GM19043 (cell line): ENCODE results near the gene SRGAP3.
A peak's percentile ranks its signal among the peaks of the same experiment; 100 is the strongest.

ENCODE experiments used
- ATAC-seq: cut with Tn5 transposase; IDR thresholded peaks from one replicate; pipeline ENCODE4 v1.9.1; 2021; ENCODE audit warnings: low read depth; ENCODE audit not compliant: unreplicated experiment

The SRGAP3 gene

DNA sequence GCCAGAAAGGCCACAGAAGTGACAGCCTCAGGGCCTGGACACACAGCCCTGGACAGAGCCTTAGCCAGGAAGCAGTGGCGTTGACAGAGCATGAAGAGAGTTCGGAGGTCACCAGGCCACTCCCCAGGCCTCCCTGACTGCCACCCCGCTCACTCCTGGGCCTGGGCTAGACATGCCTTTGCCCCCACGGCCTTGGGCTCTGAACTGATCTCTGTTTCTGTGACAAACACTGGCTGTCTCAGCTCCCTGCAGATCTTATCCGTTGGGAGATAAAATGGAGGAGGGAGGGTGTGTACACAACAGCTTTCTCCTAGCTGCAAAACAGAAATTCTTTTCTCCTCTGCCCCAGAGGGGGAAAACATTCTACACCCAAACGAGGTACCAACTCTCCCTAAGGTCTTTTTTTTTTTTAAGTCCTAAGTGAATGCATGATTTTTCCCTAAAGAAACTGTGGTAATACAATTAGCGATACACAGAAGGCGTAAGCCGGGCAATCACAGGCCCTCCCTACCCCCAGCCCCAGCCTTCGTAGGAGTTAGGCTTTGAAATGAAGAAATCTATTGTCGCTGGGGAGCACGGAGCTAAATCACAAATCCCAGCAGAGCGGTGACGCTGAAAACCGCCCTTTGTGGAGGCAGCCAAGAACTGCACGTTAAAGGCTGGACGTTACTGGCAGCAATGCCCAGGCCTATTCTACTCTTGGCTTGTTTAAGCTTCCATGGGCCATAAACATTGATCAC lies 45.0 kb downstream of the SRGAP3 start:
- no peak for ATAC-seq

- ATAC-seq = peak; percentile 55
Measured at GRCh38 chr3:9203317-9203716, 46.1 kb downstream of the SRGAP3 start.

DNA sequence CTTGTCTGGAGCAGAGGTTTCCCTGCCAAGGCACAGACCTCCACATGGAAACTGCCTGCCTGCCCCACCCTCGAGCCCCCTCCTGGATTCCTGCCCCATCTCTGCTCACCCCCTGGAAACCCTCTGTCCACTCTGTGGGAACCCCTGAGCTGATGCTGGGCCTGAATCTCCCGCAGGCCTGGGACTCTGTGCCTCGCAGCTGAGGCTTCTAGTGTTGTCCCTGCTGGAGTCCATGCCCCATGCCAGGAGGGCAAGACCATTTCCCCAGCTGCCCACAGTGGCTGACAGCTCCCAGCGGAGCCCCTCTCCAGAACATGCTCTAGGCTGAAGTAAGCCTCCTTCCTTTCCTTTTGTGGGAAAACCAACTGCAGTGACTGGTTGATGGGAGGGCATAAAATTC lies 46.9 kb downstream of the SRGAP3 start:
- ATAC-seq = no peak

DNA sequence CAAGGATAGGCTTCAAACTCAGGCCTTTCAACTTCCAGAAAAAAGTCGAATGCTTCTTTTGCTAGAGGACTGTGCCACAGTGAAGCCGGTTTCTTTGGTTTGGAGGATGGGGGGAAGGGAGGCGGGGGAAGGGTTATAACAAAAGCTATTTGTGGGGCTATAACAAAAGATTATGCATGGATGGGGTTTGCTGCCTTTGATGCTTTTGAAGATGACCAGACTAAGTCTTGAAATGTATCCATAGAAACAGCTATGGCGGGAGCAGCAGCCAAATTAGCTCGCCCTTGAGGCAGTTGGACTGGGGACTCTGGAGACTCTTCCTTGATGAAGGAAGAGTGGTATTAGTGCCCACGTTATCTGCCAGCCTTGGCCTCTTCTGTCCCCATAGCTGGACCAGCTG lies 47.5 kb downstream of the SRGAP3 start:
- ATAC-seq = no peak

GRCh38 chr3:9201266-9201665 lies 48.2 kb downstream of the SRGAP3 start:
- no peak for ATAC-seq

GRCh38 chr3:9199775-9200174 lies 49.7 kb downstream of the SRGAP3 start:
- ATAC-seq = no peak

- no peak for ATAC-seq
Measured at GRCh38 chr3:9198899-9199335, 50.5 kb downstream of the SRGAP3 start.

DNA sequence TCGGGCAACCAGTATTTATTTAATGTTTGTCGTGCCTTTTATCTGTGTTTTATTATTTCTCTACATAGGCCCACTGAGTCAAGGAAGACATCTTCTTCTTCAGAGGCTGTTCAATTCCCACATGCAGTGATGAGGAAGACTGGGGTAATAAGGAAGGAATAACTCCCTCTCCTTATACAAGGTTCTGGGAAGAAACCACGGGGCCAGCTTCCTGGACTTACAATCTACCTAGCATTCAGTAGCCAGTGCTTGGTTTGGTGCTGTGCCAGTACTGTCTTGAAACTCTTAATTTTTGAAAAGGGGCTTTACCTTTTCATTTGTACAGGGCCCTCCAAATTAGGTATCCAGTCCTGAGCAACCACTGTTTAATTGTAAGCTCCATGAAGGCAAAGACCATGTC lies 51.2 kb downstream of the SRGAP3 start:
- ATAC-seq = no peak

DNA sequence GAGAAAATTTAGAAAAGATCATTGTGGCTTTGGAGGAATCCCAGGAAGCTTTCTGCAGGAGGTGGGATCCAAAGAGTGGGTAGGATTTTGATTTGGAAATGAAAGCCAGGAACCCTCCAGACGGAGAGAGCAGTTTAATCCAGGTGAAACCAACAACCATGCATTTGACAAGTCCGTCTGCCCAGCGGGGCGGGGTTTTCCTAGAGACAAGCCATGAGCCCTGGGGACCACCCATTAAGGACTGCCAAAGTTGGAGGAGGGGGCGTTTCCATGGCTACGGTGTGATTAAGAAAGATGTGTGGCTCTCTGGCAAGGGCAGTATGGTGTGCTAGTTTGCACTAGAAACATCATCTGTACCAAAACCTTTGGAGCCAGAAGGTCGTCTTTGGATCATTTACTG lies 53.4 kb downstream of the SRGAP3 start:
- ATAC-seq = no peak

DNA sequence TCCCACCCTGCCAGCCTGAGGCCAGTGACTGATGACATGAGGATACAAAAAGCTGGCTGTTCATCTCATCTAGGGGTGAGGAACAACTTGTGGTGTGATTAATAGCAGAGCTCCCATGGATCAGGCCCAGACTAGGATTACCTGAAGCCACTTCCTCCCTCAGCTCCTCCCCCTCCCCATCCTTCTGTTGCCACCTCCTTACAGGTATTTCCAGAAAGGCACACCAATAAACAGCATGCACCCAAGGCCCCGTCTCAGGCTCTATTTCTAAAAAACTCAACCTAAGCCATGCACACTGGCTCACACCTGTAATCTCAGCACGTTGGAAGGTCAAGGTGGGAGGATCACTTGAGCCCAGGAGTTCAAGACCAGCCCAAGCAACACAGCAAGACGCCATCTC lies 54.1 kb downstream of the SRGAP3 start:
- ATAC-seq = no peak

DNA sequence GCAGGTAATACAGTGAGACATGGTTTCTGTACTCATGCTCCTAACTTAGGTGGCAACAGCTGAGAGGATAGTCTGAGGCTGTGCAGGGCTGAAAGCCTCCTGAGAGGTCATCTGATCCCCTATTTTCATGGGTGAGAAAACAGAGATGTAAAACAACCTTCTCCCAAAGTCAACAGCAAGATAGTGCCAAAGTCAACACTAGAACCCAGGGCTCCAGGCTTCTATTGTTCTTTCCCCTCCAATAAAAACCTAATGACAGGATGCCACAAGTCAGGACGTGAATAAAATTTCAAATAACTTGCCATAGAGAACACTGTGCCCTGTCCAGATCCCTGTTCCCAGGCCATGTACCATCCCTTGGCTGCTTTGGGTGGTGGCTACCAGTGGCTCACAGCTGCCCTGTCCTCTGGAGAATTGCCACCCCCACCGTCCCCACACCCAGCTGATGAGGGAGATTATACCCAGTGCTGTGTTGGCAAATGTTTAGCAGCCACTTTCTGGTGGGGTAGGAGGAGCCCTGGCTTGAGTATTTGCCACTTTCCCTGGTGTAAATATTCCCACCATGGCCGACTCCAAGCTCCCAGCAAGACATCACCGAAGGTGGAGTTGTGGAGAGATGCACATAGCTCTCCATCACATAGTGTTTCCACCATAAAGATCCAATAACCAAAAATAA lies 54.8 kb downstream of the SRGAP3 start:
- ATAC-seq = no peak

DNA sequence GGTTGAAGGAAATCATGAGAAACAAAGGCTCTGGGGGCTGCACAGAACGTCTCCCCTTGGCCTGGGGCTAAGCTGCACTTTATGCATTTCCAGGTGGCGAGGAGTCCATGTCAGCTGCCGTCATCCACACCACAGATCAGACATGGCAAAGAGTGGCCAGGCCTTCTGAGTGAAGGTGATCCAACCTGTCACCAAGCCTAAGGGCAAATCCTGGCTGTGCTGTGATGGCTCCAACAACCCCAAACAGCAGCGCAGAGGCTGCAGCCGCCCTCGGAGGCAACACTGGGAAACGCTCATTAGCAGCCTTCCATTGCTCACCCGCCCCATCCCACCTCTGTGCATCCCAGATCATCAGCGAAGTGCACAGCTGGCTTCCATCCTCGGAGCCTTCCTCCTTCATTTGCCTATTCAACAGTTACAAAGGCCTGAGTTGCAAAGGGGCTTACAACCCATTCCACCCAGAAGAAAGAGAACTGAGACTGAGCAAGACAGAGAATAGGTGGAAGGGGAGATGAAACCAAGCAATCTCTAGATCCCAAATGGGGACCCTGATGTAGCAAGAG lies 55.7 kb downstream of the SRGAP3 start:
- no peak for ATAC-seq

- ATAC-seq = no peak
Measured at GRCh38 chr3:9193211-9193610, 56.2 kb downstream of the SRGAP3 start.

DNA sequence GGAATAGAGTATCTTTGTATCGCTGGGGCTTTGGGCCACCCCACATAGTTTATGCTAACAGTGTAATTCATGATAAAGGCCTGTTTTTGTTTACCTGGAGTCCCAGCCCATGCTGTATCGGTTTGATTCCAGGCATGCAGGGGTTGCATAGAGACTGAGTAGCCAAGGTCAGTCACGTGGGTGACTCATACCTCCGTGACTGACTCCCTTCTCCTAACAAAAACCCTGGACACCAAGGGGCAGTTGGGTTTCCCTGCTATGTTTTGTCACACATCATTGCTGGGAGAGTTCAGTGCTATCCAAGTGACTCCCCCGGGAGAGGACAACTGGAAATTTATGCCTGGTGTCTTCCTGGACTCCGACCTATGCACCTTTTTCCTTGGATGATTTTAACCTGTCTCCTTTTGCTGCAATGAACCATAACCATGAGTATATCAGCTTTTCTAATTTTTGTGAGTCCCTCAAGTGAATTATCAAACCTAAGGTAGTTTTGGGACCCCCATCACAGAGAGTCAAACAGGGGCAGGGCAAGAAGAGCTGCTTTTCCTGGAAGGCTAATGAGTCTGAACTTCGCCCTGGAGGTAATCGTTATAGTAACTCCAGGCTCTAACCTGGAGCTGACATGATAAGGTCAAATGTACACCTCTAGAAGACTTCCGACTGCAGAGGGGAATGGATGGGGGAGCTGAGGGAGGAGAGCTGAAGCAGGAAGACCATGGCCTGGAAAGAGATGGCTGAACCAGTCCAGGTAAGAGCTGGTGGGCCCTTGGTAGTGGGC lies 57.0 kb downstream of the SRGAP3 start:
- ATAC-seq = no peak

DNA sequence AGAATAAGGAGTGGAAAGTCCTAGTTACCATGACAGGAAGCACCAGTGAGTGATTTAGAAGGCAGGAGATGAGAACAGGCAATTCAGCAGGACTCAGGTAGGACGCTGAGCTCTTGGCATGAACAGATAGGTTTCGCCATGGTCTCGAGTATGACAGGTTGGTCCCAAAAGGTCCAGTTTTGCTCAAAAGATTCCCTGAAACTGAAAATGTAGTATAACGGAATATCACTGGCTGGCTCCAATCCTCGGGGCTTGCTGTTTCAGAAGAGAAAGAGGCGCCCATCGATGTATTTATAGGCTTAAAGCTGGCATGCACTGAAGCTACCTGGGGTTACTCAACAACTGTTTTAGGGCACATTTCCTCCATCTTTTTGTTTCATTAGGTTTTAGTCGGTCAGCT lies 59.2 kb downstream of the SRGAP3 start:
- ATAC-seq = no peak

- no peak for ATAC-seq
Measured at GRCh38 chr3:9188583-9188982, 60.9 kb downstream of the SRGAP3 start.

- no peak for ATAC-seq
Measured at GRCh38 chr3:9185701-9186100, 63.7 kb downstream of the SRGAP3 start.

- ATAC-seq = no peak
Measured at GRCh38 chr3:9185046-9185445, 64.4 kb downstream of the SRGAP3 start.

GRCh38 chr3:9184461-9184835 lies 65.0 kb downstream of the SRGAP3 start:
- no peak for ATAC-seq

DNA sequence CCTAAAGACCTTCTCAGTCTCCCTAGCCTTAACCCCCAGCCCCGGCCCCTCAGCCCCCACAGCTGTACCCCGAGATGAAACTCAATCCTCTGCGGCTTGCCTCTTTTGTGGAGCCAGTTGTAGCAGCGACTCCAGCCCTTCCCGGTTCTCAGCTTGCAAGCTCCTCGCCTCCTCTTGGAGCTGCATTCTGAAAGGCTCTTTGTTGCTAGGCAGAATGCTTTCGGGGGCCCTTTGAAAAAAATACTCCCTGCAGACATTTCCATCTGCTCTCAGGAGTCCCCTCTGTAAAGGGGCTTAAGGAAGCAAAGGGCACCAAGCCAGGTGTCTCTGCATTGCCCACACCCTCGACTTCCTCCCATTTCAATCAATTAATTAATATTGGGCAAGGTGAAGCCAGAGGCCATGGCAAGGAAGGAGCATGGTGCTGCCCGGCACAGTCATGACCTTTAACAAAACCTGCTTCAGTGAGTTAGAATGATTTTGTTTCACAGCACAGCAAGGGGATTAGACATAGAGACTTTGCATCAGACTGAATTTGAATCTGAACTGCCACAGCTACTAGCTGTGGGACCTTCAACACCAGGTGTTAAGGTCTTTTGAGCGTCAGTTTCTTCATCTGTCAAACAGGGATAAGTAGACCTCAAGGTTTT lies 65.5 kb downstream of the SRGAP3 start:
- no peak for ATAC-seq

DNA sequence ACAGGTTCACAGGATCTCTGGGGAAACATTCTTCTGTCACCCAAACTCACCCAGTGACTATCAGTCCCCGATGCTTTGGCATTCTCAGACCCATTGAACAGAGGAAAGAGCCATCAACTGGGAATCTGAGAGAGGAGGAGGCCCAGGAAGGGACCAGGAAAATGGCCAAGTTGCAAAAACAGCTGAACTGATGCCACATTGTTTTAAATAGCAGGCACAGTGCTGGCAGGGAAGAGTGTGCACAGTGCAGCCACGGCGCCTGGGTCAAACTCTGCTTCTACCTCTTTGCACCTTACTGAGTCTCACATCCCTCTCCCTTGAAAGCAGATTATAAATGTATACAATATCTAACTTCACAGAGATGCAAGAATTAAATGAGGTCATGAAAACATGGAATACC lies 66.4 kb downstream of the SRGAP3 start:
- no peak for ATAC-seq
